SK-N-SH treated with all-trans-retinoic acid at 6 μM for 48 hours (cell line): ENCODE measurements around the gene DDX46.
"Not testable (repeated sequence)": the region's sequence is repeated elsewhere in the genome, so short reads cannot be mapped to it uniquely, and the experiment has no call there.

Source experiments
- ATAC-seq: fragments of 200-7000 bp; cut with Tn5 transposase; 3 replicates; pipeline ENCODE4 v1.9.1; 2020; ENCODE audit warnings: mild to moderate bottlenecking, moderate library complexity
- ARNTL ChIP-seq: fragments of 450-650 bp; formaldehyde crosslinking; IDR thresholded peaks from 2 replicates; pipeline ENCODE4 v1.5.0; 2020; ENCODE audit warnings: low read depth, mild to moderate bottlenecking, moderate library complexity, borderline replicate concordance
- BACH2 ChIP-seq: fragments of 250-450 bp; sonication (Bioruptor Pico); IDR thresholded peaks from 2 replicates; pipeline ENCODE4 v1.9.0; 2021; ENCODE audit warnings: mild to moderate bottlenecking, borderline replicate concordance
- CREB5 ChIP-seq: fragments of 250-450 bp; sonication (Bioruptor Pico); IDR thresholded peaks from 2 replicates; pipeline ENCODE4 v1.5.1; 2020; ENCODE audit warnings: low read depth, mild to moderate bottlenecking, moderate library complexity
- CSDC2 ChIP-seq: fragments of 250-450 bp; sonication (Bioruptor Pico); IDR thresholded peaks from 2 replicates; pipeline ENCODE4 v1.5.0; 2020; ENCODE audit warnings: mild to moderate bottlenecking, moderate library complexity
- ESRRG ChIP-seq: fragments of 250-450 bp; sonication (Bioruptor Pico); IDR thresholded peaks from 2 replicates; pipeline ENCODE4 v1.6.1; 2021; ENCODE audit warnings: mild to moderate bottlenecking
- GLIS3 ChIP-seq: fragments of 250-450 bp; sonication (Bioruptor Pico); IDR thresholded peaks from 2 replicates; pipeline ENCODE4 v1.5.0; 2020; ENCODE audit warnings: mild to moderate bottlenecking, moderate library complexity
- ISL1 ChIP-seq: fragments of 250-450 bp; sonication (Bioruptor Pico); IDR thresholded peaks from 2 replicates; pipeline ENCODE4 v2.1.2; 2022; ENCODE audit warnings: mild to moderate bottlenecking, moderate library complexity
- OSR1 ChIP-seq: fragments of 250-450 bp; sonication (Bioruptor Pico); IDR thresholded peaks from 2 replicates; pipeline ENCODE4 v1.8.0; 2022; ENCODE audit warnings: moderate library complexity, mild to moderate bottlenecking, inconsistent platforms
- PATZ1 ChIP-seq: fragments of 250-450 bp; sonication (Bioruptor Pico); IDR thresholded peaks from 2 replicates; pipeline ENCODE4 v1.8.0; 2020; ENCODE audit warnings: mild to moderate bottlenecking, moderate library complexity, borderline replicate concordance
- PPARA ChIP-seq: fragments of 250-450 bp; sonication (Bioruptor Pico); IDR thresholded peaks from 2 replicates; pipeline ENCODE4 v1.5.0; 2020; ENCODE audit warnings: mild to moderate bottlenecking, borderline replicate concordance
- RARB ChIP-seq: fragments of 250-450 bp; sonication (Bioruptor Pico); IDR thresholded peaks from 2 replicates; pipeline ENCODE4 v1.8.0; 2021; ENCODE audit warnings: mild to moderate bottlenecking, moderate library complexity
- SNAI2 ChIP-seq: fragments of 250-450 bp; sonication (Bioruptor Pico); IDR thresholded peaks from 2 replicates; pipeline ENCODE4 v1.5.0; 2020; ENCODE audit warnings: mild to moderate bottlenecking, moderate library complexity
- TCF4 ChIP-seq: fragments of 250-450 bp; sonication (Bioruptor Pico); IDR thresholded peaks from 2 replicates; pipeline ENCODE4 v1.8.0; 2021; ENCODE audit warnings: mild to moderate bottlenecking, moderate library complexity, borderline replicate concordance
- TOX ChIP-seq: fragments of 250-450 bp; sonication (Bioruptor Pico); IDR thresholded peaks from 2 replicates; pipeline ENCODE4 v1.8.0; 2021; ENCODE audit warnings: mild to moderate bottlenecking, moderate library complexity, borderline replicate concordance
- ZC3H10 ChIP-seq: fragments of 250-450 bp; sonication (Bioruptor Pico); IDR thresholded peaks from 2 replicates; pipeline ENCODE4 v1.5.1; 2021; ENCODE audit warnings: mild to moderate bottlenecking, moderate library complexity
- ZFP30 ChIP-seq: fragments of 450-650 bp; formaldehyde crosslinking; IDR thresholded peaks from 2 replicates; pipeline ENCODE4 v1.5.0; 2022; ENCODE audit warnings: mild to moderate bottlenecking, moderate library complexity
- ZNF565 ChIP-seq: fragments of 450-650 bp; formaldehyde crosslinking; conservative IDR thresholded peaks from 2 replicates; pipeline ENCODE4 v1.5.0; 2020; ENCODE audit warnings: low read depth, mild to moderate bottlenecking, moderate library complexity
- ZNF70 ChIP-seq: fragments of 450-650 bp; formaldehyde crosslinking; IDR thresholded peaks from 2 replicates; pipeline ENCODE4 v1.5.0; 2020; ENCODE audit warnings: mild to moderate bottlenecking, moderate library complexity
- ZNF8 ChIP-seq: fragments of 450-650 bp; formaldehyde crosslinking; IDR thresholded peaks from 2 replicates; pipeline ENCODE4 v1.5.0; 2020; ENCODE audit warnings: mild to moderate bottlenecking, moderate library complexity
- TF ChIP-seq, protein P1 (sequence below): fragments of 250-450 bp; sonication (Bioruptor Pico); IDR thresholded peaks from 2 replicates; pipeline ENCODE4 v1.5.1; 2021; ENCODE audit warnings: mild to moderate bottlenecking, moderate library complexity

Gene DDX46

GRCh38 chr5:134767528-134768291 is 9.1 kb downstream of the DDX46 start:
- ATAC-seq = not testable (repeated sequence)

GRCh38 chr5:134769206-134769605 is 10.6 kb downstream of the DDX46 start:
- ATAC-seq = no peak
- TF ChIP-seq TCF4 (CRISPR knock-in tag) = no peak
- no peak for TF ChIP-seq ZNF8 (CRISPR knock-in tag)
- TF ChIP-seq ZC3H10 (CRISPR knock-in tag) = no peak
- no peak for TF ChIP-seq TOX (CRISPR knock-in tag)
- TF ChIP-seq, protein P1, sequence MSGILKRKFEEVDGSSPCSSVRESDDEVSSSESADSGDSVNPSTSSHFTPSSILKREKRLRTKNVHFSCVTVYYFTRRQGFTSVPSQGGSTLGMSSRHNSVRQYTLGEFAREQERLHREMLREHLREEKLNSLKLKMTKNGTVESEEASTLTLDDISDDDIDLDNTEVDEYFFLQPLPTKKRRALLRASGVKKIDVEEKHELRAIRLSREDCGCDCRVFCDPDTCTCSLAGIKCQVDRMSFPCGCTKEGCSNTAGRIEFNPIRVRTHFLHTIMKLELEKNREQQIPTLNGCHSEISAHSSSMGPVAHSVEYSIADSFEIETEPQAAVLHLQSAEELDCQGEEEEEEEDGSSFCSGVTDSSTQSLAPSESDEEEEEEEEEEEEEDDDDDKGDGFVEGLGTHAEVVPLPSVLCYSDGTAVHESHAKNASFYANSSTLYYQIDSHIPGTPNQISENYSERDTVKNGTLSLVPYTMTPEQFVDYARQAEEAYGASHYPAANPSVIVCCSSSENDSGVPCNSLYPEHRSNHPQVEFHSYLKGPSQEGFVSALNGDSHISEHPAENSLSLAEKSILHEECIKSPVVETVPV (CRISPR knock-in tag) = no peak
- TF ChIP-seq CREB5 (CRISPR knock-in tag) = no peak
- no peak for TF ChIP-seq ZNF565 (CRISPR knock-in tag)
- no peak for TF ChIP-seq ISL1 (CRISPR knock-in tag)
- no peak for TF ChIP-seq RARB
- TF ChIP-seq SNAI2 (CRISPR knock-in tag) = no peak
- no peak for TF ChIP-seq ESRRG
- no peak for TF ChIP-seq BACH2
- no peak for TF ChIP-seq PPARA (CRISPR knock-in tag)
- TF ChIP-seq CSDC2 (CRISPR knock-in tag) = no peak
- TF ChIP-seq PATZ1 = no peak
- TF ChIP-seq ARNTL = no peak
- TF ChIP-seq OSR1 (CRISPR knock-in tag) = no peak
- no peak for TF ChIP-seq GLIS3 (CRISPR knock-in tag)
- TF ChIP-seq, all 23 proteins: peak for 0

DNA sequence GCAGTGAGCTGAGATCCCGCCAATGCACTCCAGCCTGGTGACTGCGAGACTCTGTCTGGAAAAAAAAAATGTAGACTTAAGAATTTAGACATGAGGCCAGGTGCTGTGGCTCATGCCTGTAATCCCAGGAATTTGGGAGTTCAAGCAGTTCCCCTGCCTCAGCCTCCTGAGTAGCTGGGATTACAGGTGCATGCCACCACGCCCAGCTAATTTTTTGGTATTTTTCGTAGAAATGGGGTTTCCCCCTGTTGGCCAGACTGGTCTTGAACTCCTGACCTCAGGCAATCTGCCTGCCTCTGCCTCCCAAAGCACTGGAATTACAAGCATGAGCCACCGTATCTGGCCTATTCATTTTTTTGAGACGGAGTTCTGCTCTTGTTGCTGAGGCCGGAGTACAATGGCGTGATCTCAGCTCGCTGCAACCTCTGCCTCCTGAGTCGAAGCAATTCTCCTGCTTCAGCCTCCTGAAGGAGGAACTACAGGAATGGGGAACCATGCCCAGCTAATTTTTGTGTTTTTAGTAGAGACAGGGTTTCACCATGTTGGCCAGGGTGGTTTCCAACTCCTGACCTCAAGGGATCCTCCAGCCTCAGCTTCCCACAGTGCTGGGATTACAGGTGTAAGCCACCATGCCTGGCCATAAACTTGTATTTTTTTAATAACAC is 14.0 kb downstream of the DDX46 start:
- TF ChIP-seq ZNF70 (CRISPR knock-in tag) (no peak), CSDC2 (CRISPR knock-in tag) (no peak)
- no peak for ATAC-seq

- no peak for ATAC-seq
- no peak for TF ChIP-seq CREB5 (CRISPR knock-in tag)
- no peak for TF ChIP-seq ZNF565 (CRISPR knock-in tag)
- TF ChIP-seq ZFP30 (CRISPR knock-in tag) = no peak
- no peak for TF ChIP-seq ESRRG
- TF ChIP-seq ZNF8 (CRISPR knock-in tag) = no peak
- TF ChIP-seq ZC3H10 (CRISPR knock-in tag) = no peak
- TF ChIP-seq TOX (CRISPR knock-in tag) = no peak
These were observed 18.8 kb downstream of the DDX46 start for GRCh38 chr5:134777366-134777765.

- ATAC-seq = no peak
- no peak for TF ChIP-seq ZFP30 (CRISPR knock-in tag)
- no peak for TF ChIP-seq ESRRG
- TF ChIP-seq ZNF70 (CRISPR knock-in tag) = no peak
- no peak for TF ChIP-seq CSDC2 (CRISPR knock-in tag)
- no peak for TF ChIP-seq SNAI2 (CRISPR knock-in tag)
- TF ChIP-seq ZNF565 (CRISPR knock-in tag) = no peak
- TF ChIP-seq RARB = no peak
- TF ChIP-seq TCF4 (CRISPR knock-in tag) = no peak
These were observed 25.8 kb downstream of the DDX46 start for GRCh38 chr5:134784241-134784920.
